NCI-H146 treated with DMSO at 0.1 percent for 48 hours (cell line): ENCODE measurements around the gene BARX2.

Experiments used
- DNase-seq: peaks from one replicate; lab custom pipeline; 2025; ENCODE audit not compliant: unreplicated experiment; lab: John Stamatoyannopoulos, UW

Gene BARX2

GRCh38 chr11:129493746-129494145 is 118.1 kb downstream of the BARX2 start:
- no peak for DNase-seq
